ENCODE data around the gene ZC3H12D.

- no peak for TF ChIP-seq CTCF (IDR thresholded peaks at IDR 0.05)
- no peak for TF ChIP-seq MAX (IDR thresholded peaks at IDR 0.05; ENCODE audit: low read depth)
- no peak for TF ChIP-seq POLR2AphosphoS5 (IDR thresholded peaks at IDR 0.05; ENCODE audit: low read depth, low read length)
- no peak for TF ChIP-seq EP300 (IDR thresholded peaks at IDR 0.05; ENCODE audit: borderline replicate concordance in 1 of 2, low read depth in 1 of 2, low read length in 1 of 2)
- TF ChIP-seq TAF1 (IDR thresholded peaks at IDR 0.05; ENCODE audit: borderline replicate concordance, low read depth, low read length) = no peak
- no peak for TF ChIP-seq FOXJ3 (CRISPR knock-in tag; IDR thresholded peaks at IDR 0.05)
- TF ChIP-seq FOXM1 (IDR thresholded peaks at IDR 0.05; ENCODE audit: low read depth) = no peak
- TF ChIP-seq USF1 (IDR thresholded peaks at IDR 0.05; ENCODE audit: borderline replicate concordance, low read depth) = no peak
- TF ChIP-seq TEAD4 (IDR thresholded peaks at IDR 0.05; ENCODE audit: borderline replicate concordance, insufficient read depth) = no peak
- no peak for TF ChIP-seq CHD2 (IDR thresholded peaks at IDR 0.05; ENCODE audit: low read length, partially characterized antibody)
- no peak for TF ChIP-seq GATA2 (CRISPR knock-in tag; IDR thresholded peaks at IDR 0.05)
- no peak for TF ChIP-seq RAD21 (IDR thresholded peaks at IDR 0.05; ENCODE audit: low read length)
- no peak for TF ChIP-seq MEF2A (IDR thresholded peaks at IDR 0.05; ENCODE audit: borderline replicate concordance, low read depth)
These were observed 34.0 kb downstream of the ZC3H12D start for GRCh38 chr6:149450679-149451375.
